GM12873 (cell line): ENCODE data around the gene C1GALT1.

Source experiments
- TF ChIP-seq, protein P1 (sequence below): IDR thresholded peaks from 2 replicates; pipeline ENCODE4 v1.5.1; 2012; ENCODE audit warnings: low read depth, mild to moderate bottlenecking, moderate library complexity, low read length, control low read depth; ENCODE audit not compliant: insufficient read depth; ENCODE audit errors: missing control alignments

C1GALT1 gene

DNA sequence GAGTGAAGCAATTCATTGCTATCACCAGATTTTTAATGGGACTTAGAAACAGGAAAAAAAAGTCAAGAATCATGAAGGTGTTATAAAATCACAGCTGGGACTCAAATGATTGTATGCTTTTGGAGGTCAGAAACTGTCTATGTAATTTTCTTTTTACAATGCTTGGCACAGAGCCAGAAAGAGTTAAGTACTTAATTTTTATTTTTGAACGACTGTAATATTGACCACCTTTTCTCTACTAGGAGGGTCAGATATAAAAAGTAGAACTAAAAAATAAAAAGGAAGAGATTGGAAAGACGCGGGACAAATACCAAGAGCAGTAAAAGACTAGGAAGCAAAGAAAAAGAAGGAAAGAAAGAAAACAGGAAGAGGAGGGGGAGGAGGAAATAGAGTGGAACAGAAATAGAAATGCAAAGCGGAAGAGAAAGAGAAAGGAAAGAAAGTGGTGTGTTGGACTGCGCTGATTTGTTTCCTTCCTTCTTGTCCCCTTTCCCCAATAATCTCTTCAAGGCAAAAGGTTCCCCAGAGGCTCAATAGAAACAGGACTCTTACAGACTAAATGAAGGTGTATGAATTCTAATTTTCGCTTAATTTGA is 23.2 kb upstream of the C1GALT1 start:
- TF ChIP-seq, protein P1, sequence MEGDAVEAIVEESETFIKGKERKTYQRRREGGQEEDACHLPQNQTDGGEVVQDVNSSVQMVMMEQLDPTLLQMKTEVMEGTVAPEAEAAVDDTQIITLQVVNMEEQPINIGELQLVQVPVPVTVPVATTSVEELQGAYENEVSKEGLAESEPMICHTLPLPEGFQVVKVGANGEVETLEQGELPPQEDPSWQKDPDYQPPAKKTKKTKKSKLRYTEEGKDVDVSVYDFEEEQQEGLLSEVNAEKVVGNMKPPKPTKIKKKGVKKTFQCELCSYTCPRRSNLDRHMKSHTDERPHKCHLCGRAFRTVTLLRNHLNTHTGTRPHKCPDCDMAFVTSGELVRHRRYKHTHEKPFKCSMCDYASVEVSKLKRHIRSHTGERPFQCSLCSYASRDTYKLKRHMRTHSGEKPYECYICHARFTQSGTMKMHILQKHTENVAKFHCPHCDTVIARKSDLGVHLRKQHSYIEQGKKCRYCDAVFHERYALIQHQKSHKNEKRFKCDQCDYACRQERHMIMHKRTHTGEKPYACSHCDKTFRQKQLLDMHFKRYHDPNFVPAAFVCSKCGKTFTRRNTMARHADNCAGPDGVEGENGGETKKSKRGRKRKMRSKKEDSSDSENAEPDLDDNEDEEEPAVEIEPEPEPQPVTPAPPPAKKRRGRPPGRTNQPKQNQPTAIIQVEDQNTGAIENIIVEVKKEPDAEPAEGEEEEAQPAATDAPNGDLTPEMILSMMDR, result no peak

DNA sequence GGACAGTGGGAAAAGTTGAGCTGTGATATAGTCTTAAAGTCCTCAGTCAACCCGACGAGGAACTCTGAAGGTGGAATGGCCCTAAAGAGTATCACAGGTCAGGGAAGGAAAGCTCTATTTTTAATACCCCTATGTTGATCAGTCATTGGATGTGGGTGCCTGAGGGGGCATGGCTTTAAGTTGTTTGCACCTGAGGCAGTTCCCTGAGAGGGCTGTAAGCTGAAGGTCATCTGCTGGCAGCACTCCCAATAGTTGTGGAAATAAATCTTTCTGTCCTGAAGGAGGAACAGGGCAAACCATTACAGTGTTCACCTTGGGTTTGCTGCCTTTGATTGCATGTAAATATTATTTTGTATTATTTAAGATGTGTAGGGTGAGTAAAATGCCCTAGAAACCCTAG is 17.8 kb upstream of the C1GALT1 start:
- TF ChIP-seq, protein P1, result no peak

DNA sequence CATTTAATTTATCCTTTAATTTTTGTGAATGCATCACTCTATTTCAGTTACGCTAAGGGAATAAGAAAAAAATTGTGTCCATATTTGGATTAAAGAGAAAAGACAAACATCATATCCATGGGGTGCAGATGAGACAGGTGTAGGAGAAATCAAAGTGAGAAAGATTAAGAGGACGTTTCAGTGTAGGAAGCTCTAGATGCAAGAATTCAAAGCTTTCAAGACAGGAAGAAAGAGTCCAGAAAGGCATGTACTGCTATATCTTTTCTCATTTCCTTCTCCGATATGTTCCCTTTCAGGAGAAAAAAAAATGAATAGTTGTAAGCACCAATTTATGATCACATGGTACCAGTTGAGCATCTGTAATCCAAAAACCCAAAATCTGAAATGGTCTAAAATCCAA is 17.0 kb upstream of the C1GALT1 start:
- TF ChIP-seq, protein P1, result no peak

DNA sequence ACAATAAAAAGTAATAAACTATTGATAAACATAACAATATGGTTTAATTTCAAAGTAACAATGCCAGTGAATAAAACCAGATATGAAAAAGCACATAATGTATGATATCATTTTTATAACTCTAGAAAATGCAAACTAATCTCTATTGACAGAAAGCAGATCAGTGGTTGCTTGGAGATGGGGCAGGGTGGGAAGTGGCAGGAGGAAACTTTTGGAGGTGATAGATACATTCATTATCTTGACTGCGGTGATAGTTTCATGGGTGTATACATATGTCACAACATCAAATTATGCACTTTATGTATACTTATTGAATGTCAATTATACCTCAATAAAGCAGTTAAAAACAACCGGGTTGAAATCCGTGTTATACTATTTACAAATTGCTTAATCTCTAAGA is 16.0 kb upstream of the C1GALT1 start:
- TF ChIP-seq, protein P1, result no peak

DNA sequence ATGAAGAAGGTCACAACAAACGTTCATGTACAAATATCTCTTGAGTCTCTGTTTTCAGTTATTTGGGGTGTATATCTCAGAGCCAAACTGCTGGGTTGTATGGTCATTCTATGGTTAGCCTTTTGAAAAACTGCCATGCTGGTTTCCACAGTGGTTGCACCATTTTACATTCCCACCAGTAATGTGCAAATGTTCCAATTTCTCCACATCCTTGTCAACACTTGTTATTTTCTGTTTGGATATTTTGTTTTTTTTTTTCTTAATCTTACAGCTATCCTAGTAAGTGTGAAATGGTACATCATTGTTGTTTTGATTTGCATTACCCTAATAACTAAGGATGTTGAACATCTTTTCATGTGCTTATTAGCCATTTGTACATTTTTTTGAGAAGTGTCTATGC is 13.0 kb upstream of the C1GALT1 start:
- TF ChIP-seq, protein P1, result no peak

DNA sequence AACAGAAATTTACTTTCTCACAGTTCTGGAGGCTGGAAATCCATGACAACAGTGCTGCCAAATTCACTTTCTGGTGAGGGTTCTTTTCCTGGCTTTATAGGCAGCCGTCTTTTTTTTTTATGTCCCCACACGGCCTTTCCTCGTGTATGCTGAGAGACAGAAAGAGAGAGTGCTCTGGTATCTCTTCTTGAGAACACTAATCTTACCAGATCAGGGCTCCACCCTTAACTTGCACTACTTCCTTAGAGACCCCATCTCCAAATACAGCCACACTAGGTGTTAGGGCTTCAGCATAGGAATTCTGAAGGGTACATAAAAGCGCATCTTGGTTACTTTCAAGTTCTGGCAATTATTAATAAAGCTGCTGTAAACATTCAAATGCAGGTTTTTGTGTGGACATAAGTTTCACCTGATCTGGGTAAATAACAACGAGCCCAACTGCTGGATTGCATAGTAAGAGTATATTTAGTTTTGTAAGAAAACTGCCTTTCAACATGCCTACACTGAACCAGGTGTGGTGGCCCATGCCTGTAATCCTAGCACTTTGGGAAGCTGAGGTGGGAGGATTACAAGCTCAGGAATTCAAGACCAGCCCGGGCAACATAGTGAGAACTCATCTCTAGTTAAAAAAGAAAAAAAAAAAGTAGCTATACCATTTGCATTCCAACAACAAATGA is 8.2 kb upstream of the C1GALT1 start:
- TF ChIP-seq, protein P1, result no peak

DNA sequence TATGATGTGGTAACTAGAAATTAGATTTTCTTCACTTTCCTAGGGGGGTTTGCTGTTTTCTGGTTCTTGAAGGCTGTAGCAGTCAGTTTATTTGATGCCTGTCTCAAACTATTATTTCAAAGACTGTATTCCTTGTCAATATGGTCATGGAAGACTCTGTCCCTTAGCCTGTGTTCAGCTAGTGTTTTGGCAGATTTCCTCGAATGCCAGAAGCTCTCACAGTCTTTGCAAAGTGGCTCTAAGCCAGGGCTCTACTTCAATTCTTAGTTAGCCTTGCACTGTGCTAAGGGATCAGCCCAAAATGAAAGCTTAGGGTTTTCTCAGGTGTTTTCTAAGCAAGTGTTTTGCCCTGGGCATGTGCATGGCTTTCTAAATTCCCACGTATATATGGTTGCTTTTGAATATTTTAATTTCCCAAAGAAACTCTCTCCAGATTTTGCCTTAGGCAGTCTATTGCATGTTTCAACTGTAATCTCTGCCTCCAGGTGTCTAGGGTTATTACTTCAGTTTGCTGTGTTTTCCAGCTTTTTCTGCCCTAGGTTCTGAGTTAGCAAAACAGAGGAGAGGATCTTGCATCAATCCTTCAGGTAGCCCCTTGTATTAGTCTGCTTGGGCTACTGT is 7.2 kb upstream of the C1GALT1 start:
- TF ChIP-seq, protein P1, result no peak
